Thoracic aorta (tissue), 2 donors: ENCODE results near the gene CRY1. TPM values are rescaled to one million over a fixed set of nuclear protein-coding genes. Genes with fewer than 3 reads are reported as not detected.

ENCODE experiments used
- ATAC-seq: fragments of 150-250 bp; one replicate; pipeline ENCODE4 v1.8.0; 2017; ENCODE audit warnings: low read depth; ENCODE audit not compliant: insufficient number of reproducible peaks, low FRiP score
- DNase-seq: peaks from one replicate; pipeline ENCODE4 v3.0.0-alpha.2; 2020; ENCODE audit warnings: low spot score
- H3K27ac ChIP-seq, 2 donors: fragments of 200-600 bp; sonication (generic); 1 replicate in 1 of 2; 2 replicates in 1 of 2; pipeline ENCODE4 v1.5.1; 2016; ENCODE audit warnings: mild to moderate bottlenecking in 2 of 2, moderate library complexity in 2 of 2
- H3K27me3 ChIP-seq: fragments of 200-600 bp; sonication (generic); replicated peaks from 2 replicates; pipeline ENCODE4 v1.6.0; 2016; ENCODE audit warnings: mild to moderate bottlenecking; ENCODE audit not compliant: insufficient read depth
- H3K36me3 ChIP-seq: fragments of 200-600 bp; sonication (generic); one replicate; pipeline ENCODE4 v1.5.1; 2016
- H3K4me1 ChIP-seq, 2 donors: fragments of 200-600 bp; sonication (generic); 1 replicate in 1 of 2; 2 replicates in 1 of 2; pipeline versions ENCODE4 v1.5.1 to v1.6.0; 2016; ENCODE audit warnings: low read depth in 2 of 2, mild to moderate bottlenecking in 1 of 2; ENCODE audit not compliant: control insufficient read depth in 1 of 2
- H3K4me3 ChIP-seq: fragments of 200-600 bp; sonication (generic); 2 replicates; pipeline ENCODE4 v1.5.1; 2016; ENCODE audit warnings: mild to moderate bottlenecking
- H3K9me3 ChIP-seq: fragments of 200-600 bp; sonication (generic); 2 replicates; pipeline ENCODE4 v1.5.1; 2016
- total RNA-seq, 2 donors: library from RNA; depleted of rRNA; stranded (reverse); fragments of >200 nt; gene quantifications; one replicate each; pipeline versions ENCODE4 v1.1.0 to v1.2.3, GENCODE V29; 2016
- TF ChIP-seq, protein P1 (sequence below): fragments of 200-600 bp; sonication (generic); IDR thresholded peaks from one replicate; pipeline ENCODE4 v1.5.1; 2019; ENCODE audit warnings: antibody characterized with exemption

The CRY1 gene
- total RNA-seq, 2 donors from 2014 or later = 24.8 to 40.6 TPM

DNA sequence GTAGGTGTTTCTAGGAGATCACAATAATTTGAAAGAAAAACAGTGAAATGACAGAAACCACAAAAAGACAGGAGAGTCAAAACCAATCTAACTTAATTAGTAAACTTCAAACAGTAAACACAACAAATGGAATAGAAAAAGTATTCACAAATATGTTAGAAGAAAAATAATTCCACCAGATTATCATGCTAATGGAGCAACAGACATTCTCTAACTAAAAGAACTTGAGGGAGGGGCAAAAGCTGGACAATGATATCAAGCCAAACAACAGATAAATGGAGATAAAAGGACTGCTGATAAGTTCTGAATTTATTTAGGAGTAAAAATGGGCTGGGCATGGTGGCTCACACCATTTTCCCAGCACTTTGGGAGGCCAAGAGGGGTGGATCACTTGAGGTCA is 28.7 kb downstream of the CRY1 start:
- Histone ChIP-seq H3K36me3 (no peaks in the 10 kb centered on the region), H3K9me3 (peaks cover 6% of the 10 kb centered on the region), H3K27ac (no peak overlapping the region), H3K27me3 (no peaks in the 10 kb centered on the region), H3K4me1 (no peaks in the 10 kb centered on the region), H3K4me3 (no peak overlapping the region)
- no peak for DNase-seq
- TF ChIP-seq, protein P1, sequence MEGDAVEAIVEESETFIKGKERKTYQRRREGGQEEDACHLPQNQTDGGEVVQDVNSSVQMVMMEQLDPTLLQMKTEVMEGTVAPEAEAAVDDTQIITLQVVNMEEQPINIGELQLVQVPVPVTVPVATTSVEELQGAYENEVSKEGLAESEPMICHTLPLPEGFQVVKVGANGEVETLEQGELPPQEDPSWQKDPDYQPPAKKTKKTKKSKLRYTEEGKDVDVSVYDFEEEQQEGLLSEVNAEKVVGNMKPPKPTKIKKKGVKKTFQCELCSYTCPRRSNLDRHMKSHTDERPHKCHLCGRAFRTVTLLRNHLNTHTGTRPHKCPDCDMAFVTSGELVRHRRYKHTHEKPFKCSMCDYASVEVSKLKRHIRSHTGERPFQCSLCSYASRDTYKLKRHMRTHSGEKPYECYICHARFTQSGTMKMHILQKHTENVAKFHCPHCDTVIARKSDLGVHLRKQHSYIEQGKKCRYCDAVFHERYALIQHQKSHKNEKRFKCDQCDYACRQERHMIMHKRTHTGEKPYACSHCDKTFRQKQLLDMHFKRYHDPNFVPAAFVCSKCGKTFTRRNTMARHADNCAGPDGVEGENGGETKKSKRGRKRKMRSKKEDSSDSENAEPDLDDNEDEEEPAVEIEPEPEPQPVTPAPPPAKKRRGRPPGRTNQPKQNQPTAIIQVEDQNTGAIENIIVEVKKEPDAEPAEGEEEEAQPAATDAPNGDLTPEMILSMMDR = no peak
- no peak for ATAC-seq

DNA sequence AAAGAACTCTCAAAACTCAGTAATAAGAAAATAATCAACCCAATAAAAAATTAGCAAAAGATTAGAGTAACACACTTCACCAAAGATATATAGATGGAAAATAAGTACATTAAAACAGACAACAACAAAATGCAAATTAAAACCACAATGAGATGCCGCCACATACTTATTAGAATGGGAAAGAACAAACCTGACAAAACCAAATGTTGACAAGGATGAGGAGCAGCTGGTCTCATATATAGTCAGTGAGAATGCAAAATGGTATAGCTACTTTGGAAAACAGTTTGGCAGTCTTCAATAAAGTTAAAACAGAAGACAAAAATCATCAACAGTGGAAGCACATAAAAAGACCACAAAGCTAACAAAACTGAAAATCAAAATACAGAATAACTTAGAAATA is 29.1 kb downstream of the CRY1 start:
- H3K27ac ChIP-seq = no peak overlapping the region
- ATAC-seq (no peak), DNase-seq (no peak)
- peaks cover 0 to under 1% of the 10 kb centered on the region in 2 donors for H3K4me1 ChIP-seq
- TF ChIP-seq, protein P1 = no peak
- H3K36me3 ChIP-seq = no peaks in the 10 kb centered on the region
- no peak overlapping the region for H3K4me3 ChIP-seq
- H3K9me3 ChIP-seq = peaks cover 6% of the 10 kb centered on the region
- no peaks in the 10 kb centered on the region for H3K27me3 ChIP-seq

DNA sequence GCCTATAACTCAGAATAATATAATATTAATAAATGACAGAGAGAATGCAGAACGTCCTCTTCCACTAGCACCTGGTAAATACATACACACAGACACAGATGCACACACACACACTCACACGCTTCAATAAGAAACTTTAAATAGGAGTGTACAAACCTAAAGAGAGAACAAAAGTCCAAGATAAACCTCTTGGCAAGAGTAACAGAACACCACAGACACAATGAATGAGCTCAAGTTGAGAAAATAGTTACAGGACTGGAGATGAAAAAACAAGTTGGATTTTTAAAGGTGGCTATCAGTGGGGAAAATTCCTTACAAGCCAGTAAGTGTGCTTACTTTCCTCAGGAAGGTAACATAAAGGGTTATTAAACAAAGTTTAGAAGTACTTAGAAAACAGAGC is 35.2 kb downstream of the CRY1 start:
- no peak for ATAC-seq
- Histone ChIP-seq H3K9me3 (peaks cover 2% of the 10 kb centered on the region), H3K36me3 (no peaks in the 10 kb centered on the region), H3K27ac (no peak overlapping the region), H3K27me3 (no peaks in the 10 kb centered on the region), H3K4me1 (peaks cover 0 to 22% of the 10 kb centered on the region in 2 donors), H3K4me3 (no peak overlapping the region)
- no peak for DNase-seq
- TF ChIP-seq, protein P1 = no peak

DNA sequence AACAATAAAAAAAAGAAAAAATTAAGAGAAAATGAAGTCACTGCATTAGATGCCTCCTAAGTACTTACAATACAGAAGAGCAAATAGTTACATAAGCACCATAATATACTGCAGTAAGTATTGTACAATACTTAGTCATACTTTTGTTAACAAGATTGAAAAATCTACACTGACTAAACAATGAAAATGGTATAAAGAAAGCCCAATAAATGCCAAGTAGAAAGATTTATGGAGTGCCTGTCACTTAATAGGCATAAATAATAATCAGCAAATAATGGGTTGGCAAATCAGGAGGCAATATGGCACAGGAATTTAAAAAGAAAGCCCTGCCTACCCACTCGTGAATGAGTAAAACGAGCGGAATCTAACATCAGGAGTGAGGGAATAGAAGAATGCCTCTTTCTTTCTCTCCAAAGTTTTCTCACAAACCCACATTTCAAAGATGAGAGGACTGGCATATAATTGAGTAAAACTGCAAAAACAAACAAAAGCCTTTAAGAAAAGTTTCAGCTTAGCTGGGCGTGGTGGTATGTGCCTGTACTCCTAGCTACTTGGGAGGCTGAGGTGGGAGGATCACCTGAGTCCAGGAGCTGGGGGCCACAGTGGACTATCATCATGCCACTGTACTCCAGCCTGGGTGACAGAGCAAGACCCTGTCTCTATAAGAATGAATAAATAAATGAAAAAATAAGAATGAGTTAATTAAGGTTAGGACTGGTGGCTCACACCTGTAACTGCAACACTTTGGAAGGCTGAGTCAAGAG is 36.1 kb downstream of the CRY1 start:
- H3K27ac ChIP-seq = no peak overlapping the region
- DNase-seq (no peak), ATAC-seq (no peak)
- TF ChIP-seq, protein P1 = no peak
- H3K4me3 ChIP-seq = no peak overlapping the region
- peaks cover 2% of the 10 kb centered on the region for H3K9me3 ChIP-seq
- no peaks in the 10 kb centered on the region for H3K36me3 ChIP-seq
- peaks cover 0 to 22% of the 10 kb centered on the region in 2 donors for H3K4me1 ChIP-seq
- H3K27me3 ChIP-seq = no peaks in the 10 kb centered on the region

DNA sequence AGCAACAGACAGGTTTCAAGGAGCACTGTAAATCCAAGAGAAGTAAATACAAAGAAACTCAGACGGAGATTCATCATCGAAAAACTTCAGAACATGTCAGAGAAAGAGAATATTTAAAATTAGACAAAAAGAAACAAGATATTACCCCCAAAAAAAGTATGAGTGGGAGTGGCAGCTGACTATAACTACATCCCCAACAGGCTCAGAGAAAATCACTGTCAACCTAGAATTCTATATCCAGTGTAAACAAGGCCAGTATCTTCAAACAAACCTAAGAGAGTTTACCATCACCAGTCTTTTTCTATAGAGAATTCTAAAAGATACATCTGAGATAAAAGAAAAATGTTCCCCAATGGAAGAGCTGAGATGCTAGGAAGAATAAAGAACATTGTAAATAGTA is 39.6 kb downstream of the CRY1 start:
- TF ChIP-seq, protein P1 = no peak
- Histone ChIP-seq H3K4me3 (no peak overlapping the region), H3K36me3 (no peaks in the 10 kb centered on the region), H3K9me3 (peaks cover 2% of the 10 kb centered on the region), H3K4me1 (peaks cover 0 to 17% of the 10 kb centered on the region in 2 donors), H3K27me3 (no peaks in the 10 kb centered on the region), H3K27ac (no peak overlapping the region)
- no peak for ATAC-seq
- no peak for DNase-seq
